HFFc6 (cell line): ENCODE data around the gene PLA2G1B. TPM values are rescaled to one million over a fixed set of nuclear protein-coding genes. Genes with fewer than 3 reads are reported as not detected.
A peak's percentile ranks its signal among the peaks of the same experiment; 100 is the strongest.

Experiments used
- DNase-seq: peaks from one replicate; pipeline ENCODE4 v3.0.0-alpha.2; 2018
- H3K27ac Mint-ChIP-seq: 2 replicates; pipeline ENCODE4 v1.8.0; 2020; ENCODE audit warnings: mild to moderate bottlenecking, mixed read lengths
- H3K27me3 Mint-ChIP-seq: 2 replicates; pipeline ENCODE4 v1.8.0; 2021; ENCODE audit warnings: mild to moderate bottlenecking, moderate library complexity, mixed read lengths; ENCODE audit not compliant: insufficient read depth
- H3K36me3 Mint-ChIP-seq: 2 replicates; pipeline ENCODE4 v1.8.0; 2021; ENCODE audit warnings: low read depth, mixed read lengths
- H3K4me1 Mint-ChIP-seq: 2 replicates; pipeline ENCODE4 v1.8.0; 2020; ENCODE audit warnings: low read depth, mixed read lengths
- H3K4me3 Mint-ChIP-seq: 2 replicates; pipeline ENCODE4 v1.8.0; 2020; ENCODE audit warnings: mild to moderate bottlenecking, moderate library complexity, mixed read lengths
- H3K9me3 Mint-ChIP-seq: 2 replicates; pipeline ENCODE4 v1.8.0; 2020; ENCODE audit warnings: mild to moderate bottlenecking, mixed read lengths
- total RNA-seq, 6 experiments: library from RNA; stranded (reverse); fragmentation: NEBNext Ultra II Directional; extraction: Animal tissue kit (Norgen Biotek cat#: 25700); gene quantifications; 2 replicates in 1 of 6; 3 replicates in 5 of 6; pipeline ENCODE4 v1.2.3, GENCODE V29; 2021
- TF ChIP-seq, protein P1 (sequence below): fragments of 200-600 bp; sonication (generic); IDR thresholded peaks from 2 replicates; pipeline ENCODE4 v1.5.0; 2021; ENCODE audit warnings: antibody characterized with exemption, mild to moderate bottlenecking

PLA2G1B gene
- total RNA-seq, 6 experiments from 2014 or later: not detected

GRCh38 chr12:120350576-120351350 is 23.2 kb upstream of the PLA2G1B start:
- no peak overlapping the region for H3K27ac Mint-ChIP-seq
- no peak for DNase-seq
- H3K9me3 Mint-ChIP-seq: no peaks in the 10 kb centered on the region
- TF ChIP-seq, protein P1, sequence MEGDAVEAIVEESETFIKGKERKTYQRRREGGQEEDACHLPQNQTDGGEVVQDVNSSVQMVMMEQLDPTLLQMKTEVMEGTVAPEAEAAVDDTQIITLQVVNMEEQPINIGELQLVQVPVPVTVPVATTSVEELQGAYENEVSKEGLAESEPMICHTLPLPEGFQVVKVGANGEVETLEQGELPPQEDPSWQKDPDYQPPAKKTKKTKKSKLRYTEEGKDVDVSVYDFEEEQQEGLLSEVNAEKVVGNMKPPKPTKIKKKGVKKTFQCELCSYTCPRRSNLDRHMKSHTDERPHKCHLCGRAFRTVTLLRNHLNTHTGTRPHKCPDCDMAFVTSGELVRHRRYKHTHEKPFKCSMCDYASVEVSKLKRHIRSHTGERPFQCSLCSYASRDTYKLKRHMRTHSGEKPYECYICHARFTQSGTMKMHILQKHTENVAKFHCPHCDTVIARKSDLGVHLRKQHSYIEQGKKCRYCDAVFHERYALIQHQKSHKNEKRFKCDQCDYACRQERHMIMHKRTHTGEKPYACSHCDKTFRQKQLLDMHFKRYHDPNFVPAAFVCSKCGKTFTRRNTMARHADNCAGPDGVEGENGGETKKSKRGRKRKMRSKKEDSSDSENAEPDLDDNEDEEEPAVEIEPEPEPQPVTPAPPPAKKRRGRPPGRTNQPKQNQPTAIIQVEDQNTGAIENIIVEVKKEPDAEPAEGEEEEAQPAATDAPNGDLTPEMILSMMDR: no peak
- H3K36me3 Mint-ChIP-seq: no peaks in the 10 kb centered on the region
- peaks cover 8% of the 10 kb centered on the region for H3K4me1 Mint-ChIP-seq
- no peak overlapping the region for H3K4me3 Mint-ChIP-seq
- H3K27me3 Mint-ChIP-seq: peaks cover 12% of the 10 kb centered on the region

DNA sequence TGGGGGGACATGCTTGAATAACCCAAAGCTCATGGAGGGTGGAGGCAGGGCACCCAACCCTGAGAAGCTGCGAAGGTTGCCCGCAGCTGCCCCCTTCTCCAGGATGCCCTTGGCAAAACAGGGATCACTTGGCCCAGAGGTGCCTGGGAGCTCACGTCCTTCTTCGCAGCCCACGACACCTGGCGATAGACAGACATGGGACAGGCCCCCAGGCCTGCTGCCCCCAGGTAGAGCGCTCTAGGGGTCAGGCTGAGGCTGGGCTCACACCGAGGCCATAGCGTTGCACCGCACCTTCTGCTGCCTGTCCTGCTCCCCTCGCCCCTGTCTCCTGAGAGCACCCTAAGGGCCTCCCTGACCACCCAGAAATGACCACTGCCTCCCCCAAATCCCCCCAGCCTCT is 20.2 kb upstream of the PLA2G1B start:
- peaks cover 8% of the 10 kb centered on the region for H3K27me3 Mint-ChIP-seq
- H3K27ac Mint-ChIP-seq: no peak overlapping the region
- no peak overlapping the region for H3K4me3 Mint-ChIP-seq
- H3K4me1 Mint-ChIP-seq: peaks cover 8% of the 10 kb centered on the region
- H3K9me3 Mint-ChIP-seq: no peaks in the 10 kb centered on the region
- TF ChIP-seq, protein P1: no peak
- H3K36me3 Mint-ChIP-seq: no peaks in the 10 kb centered on the region
- DNase-seq: no peak

DNA sequence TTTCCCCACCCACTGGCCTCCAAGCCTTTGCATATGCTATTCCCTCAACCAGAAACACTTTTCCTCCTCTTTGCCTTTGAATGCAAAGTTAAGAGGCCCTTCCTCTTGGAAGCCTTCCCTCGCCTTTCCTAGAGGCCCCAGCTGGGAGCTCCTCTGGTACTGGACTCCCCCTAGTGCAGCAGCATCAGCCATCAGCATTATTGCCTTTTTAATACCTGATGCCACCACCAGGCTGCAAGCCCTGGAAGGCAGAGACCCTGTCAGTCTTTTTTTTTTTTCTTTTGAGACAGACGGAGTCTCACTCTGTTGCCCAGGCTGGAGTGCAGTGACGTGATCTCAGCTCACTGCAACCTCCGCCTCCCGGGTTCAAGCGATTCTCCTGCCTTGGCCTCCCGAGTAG is 19.1 kb upstream of the PLA2G1B start:
- DNase-seq: no peak
- H3K9me3 Mint-ChIP-seq: no peaks in the 10 kb centered on the region
- H3K4me3 Mint-ChIP-seq: no peak overlapping the region
- H3K36me3 Mint-ChIP-seq: no peaks in the 10 kb centered on the region
- TF ChIP-seq, protein P1: peak; percentile 60
- H3K27me3 Mint-ChIP-seq: peaks cover 8% of the 10 kb centered on the region
- no peaks in the 10 kb centered on the region for H3K4me1 Mint-ChIP-seq
- no peak overlapping the region for H3K27ac Mint-ChIP-seq

GRCh38 chr12:120346031-120346430 is 18.5 kb upstream of the PLA2G1B start:
- TF ChIP-seq, protein P1: no peak
- H3K36me3 Mint-ChIP-seq: no peaks in the 10 kb centered on the region
- H3K4me1 Mint-ChIP-seq: no peaks in the 10 kb centered on the region
- H3K4me3 Mint-ChIP-seq: no peak overlapping the region
- DNase-seq: no peak
- H3K27me3 Mint-ChIP-seq: peaks cover 8% of the 10 kb centered on the region
- no peaks in the 10 kb centered on the region for H3K9me3 Mint-ChIP-seq
- H3K27ac Mint-ChIP-seq: no peak overlapping the region

- DNase-seq: no peak
- no peaks in the 10 kb centered on the region for H3K36me3 Mint-ChIP-seq
- no peaks in the 10 kb centered on the region for H3K4me1 Mint-ChIP-seq
- peaks cover 1% of the 10 kb centered on the region; the same call in 1 of the 2 replicates for H3K9me3 Mint-ChIP-seq
- H3K27ac Mint-ChIP-seq: no peak overlapping the region
- peaks cover 14% of the 10 kb centered on the region for H3K27me3 Mint-ChIP-seq
- H3K4me3 Mint-ChIP-seq: no peak overlapping the region
- TF ChIP-seq, protein P1: no peak
Observed at GRCh38 chr12:120343692-120344091, 16.1 kb upstream of the PLA2G1B start.
